Fibroblast of upper back skin (primary cell): ENCODE data around the gene NABP1.
"Not testable (repeated sequence)": the region's sequence is repeated elsewhere in the genome, so short reads cannot be mapped to it uniquely, and the experiment has no call there.

Source experiments
- DNase-seq: peaks from one replicate; pipeline ENCODE4 v3.0.0-alpha.2; 2013

The NABP1 gene

GRCh38 chr2:191677646-191678436, at the start of gene NABP1:
Gene NABP1, plus strand, starts transcription at chr2:191678136. Its CDS starts 479 bp downstream, at chr2:191678615.
- peak; percentile 98 for DNase-seq

- no peak for DNase-seq
These were observed 48.9 kb upstream of the NABP1 start for GRCh38 chr2:191629001-191629453.

GRCh38 chr2:191629976-191630712, 47.8 kb upstream of the NABP1 start:
- peak; percentile 31 for DNase-seq

GRCh38 chr2:191631754-191632153, 46.2 kb upstream of the NABP1 start:
- peak; percentile 91 for DNase-seq

DNA sequence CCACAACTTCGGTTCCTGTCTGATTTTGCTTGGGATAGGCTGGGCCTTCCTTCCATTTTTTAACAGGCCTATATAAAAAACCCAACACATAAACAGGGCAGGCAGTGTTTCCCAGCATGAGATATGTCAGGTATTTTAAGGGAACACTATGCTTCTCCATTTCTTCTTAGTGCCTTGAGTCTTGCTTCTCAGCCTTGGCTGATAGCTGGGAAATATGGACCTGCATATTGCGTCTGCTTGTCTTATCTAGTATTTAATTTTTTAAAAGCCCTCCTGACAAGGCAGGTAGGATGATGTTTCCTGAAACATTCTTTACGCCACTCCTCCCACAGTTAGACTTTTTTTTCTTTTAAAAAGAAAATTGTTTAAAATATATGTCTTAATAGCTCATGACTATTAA, 45.5 kb upstream of the NABP1 start:
- DNase-seq = no peak

GRCh38 chr2:191634791-191635190, 43.1 kb upstream of the NABP1 start:
- DNase-seq = no peak

DNA sequence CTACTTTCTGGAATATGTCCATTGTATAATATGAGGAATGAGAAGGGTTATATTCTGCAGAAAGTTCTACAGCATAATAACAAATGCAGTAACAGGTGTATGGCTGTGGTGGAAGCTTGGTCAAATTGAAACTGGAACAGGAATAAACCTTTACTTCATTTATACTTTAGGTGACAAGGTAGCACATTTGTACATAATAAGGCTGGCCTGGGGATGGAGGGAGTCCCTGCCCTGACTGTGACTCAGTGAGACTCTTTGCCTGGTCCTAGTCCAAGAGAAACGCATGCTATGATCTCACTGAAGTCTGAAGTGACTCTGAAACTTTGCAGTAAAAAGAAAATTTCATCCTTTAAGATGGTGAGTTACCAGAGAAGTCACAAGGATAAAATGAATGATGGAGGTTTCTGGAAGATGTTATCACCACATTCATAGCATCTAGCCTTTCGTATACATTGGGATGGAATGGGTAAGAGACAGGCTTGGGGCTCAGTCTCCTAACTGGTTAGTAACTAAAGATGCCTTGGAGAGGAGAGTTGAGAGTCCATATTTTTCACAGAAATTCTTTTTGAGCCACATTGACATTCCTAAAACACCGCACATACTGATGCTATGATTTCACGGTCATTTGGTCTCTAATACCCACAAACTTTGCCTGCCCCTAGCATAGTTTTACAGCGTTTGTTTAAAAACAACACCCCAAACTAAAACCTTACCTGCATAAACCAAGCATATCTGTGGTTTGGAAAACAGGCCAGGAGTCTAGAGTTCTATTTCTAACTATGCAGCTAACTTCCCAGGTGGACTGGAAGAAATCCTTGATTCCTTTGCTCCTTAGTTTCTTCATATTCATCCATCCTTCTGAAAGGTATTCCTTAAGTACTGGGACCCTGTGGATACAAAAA, 42.4 kb upstream of the NABP1 start:
- DNase-seq = peak; percentile 96

- peak; percentile 95 for DNase-seq
These were observed 41.7 kb upstream of the NABP1 start for GRCh38 chr2:191636235-191636543.

DNA sequence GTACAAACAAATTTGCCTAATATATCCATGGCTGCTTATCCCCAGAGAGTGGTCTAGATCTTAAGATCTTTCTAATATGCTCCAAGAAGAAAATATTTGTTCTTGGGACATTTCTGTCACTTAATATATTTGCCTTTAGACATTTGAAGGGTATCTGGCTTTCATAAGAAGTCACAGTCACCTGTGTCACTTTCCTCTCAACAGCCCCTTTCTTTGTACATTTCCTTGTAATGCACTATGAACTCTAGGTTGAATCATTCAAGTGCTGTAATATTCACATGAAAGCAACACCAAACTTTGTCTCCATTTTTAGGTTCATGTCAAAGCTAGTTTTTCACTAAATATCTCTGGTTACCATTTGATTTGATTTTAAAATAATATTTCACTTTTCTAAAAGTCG, 41.4 kb upstream of the NABP1 start:
- no peak for DNase-seq

DNA sequence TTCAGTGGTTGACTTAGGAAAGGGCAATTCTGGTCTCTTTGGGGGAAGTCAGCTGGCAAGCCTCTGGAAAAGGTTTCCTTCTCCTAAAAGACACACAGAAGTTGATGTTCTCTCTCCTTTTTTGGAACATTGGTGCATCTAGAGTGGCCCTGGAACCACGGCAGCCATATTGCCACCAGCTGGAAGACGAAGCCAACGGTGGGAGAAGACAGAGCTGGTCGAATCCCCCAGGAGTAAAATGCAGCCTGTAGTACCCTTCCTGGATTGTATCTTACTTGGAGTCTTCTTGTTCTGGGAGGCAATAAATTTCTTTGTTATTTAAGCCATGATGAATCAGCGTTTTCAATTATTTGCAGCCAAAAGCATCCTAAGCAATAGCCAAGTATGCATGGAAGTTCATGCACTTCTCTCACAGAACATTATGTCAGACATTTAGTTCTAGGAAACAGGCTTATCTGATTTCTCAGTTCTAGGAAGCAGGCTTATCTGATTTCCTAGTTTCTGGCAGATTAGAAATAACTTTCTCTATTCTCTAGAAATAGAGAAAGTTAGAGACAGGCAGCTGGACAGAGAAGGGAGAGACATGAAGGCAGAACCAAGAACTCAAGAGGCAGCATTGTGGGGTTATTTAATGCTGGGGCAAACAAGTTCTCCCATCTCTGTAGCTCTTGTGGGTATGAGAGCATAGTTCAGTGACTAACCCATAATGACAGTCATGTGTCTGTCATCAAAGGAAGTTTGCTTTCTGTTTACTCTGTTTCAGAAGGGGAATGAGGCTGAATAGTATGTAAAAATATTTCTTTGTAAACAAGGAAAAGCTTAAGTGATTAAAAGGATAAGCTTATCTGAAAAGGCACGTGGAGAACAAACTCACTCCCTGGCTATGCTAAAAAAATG, 40.5 kb upstream of the NABP1 start:
- peak; percentile 78 for DNase-seq

- DNase-seq = no peak
These were observed 39.7 kb upstream of the NABP1 start for GRCh38 chr2:191638079-191638801.

GRCh38 chr2:191638802-191639172, 39.1 kb upstream of the NABP1 start:
- no peak for DNase-seq

GRCh38 chr2:191641609-191642008, 36.3 kb upstream of the NABP1 start:
- no peak for DNase-seq

DNA sequence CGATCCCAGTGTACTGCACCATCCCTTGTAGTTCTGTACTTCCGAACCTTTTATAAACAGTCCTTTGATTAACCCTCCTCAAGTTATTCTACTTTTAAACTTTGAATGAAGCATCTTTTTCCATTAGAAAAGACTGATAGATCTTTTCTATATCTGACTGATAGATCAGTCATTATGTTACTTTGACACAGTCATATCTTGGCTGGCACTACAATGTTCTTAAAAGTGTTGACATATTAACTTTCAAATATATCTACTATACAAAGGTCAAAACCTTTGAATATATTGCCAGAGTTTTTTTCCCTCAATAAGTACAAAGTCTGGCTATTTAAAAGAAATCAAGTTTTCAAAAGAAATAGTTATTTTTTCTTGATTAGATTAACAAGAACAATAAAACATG, 35.4 kb upstream of the NABP1 start:
- DNase-seq = no peak

- DNase-seq = no peak
These were observed 34.5 kb upstream of the NABP1 start for GRCh38 chr2:191643429-191643828.

DNA sequence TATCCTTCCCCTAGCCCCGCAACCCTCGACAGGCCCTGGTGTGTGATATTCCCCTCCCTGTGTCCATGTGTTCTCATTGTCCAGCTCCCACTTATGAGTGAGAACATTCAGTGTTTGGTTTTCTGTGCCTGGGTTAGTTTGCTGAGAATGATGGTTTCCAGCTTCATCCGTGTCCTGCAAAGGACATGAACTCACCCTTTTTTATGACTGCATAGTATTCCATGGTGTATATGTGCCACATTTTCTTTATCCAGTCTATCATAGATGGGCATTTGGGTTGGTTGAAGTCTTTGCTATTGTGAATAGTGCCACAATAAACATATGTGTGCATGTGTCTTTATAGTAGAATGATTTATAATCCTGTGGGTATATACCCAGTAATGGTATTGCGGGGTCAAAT, 33.3 kb upstream of the NABP1 start:
- DNase-seq = not testable (repeated sequence)

GRCh38 chr2:191645032-191645431, 32.9 kb upstream of the NABP1 start:
- no peak for DNase-seq

DNA sequence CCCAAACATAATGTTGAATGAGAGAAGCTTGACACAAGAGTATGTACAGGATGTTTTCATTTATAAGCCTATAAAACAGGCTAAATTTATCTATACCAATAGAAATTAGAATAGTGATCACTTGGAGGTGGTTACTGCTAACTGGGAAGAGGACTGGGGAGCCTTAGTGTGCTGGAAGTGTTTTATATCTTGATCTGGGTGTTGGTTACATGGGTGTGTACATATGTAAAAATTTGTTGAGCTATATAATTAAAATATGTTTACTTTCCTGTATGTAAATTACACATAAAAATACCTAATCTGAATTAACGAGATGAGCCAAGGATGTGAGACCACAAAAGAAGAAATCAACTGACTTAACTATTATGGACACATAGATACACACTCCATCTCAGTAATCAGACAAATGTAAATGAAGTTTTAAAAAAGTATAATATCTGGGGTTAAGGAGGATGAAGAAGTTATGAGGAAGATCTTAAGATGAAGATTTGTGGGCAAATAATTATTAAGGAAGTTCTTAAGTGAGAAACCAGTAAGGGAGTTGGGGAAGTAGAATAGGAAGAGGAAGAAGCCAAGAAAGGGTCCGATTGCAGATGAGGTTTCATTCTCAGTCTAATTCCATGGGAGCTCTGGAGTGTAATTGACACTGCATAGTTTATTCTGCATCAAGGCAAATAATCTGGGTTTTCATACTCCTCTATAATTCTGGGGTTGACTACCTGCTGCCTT, 32.3 kb upstream of the NABP1 start:
- DNase-seq = no peak

GRCh38 chr2:191646163-191646902, 31.6 kb upstream of the NABP1 start:
- no peak for DNase-seq

- DNase-seq = no peak
These were observed 28.4 kb upstream of the NABP1 start for GRCh38 chr2:191649519-191649918.
